WTC11 (cell line): ENCODE measurements around the gene CHST6.

ENCODE experiments used
- CREB1 ChIP-seq: sonication (generic); formaldehyde crosslinking; IDR thresholded peaks from 2 replicates; pipeline ENCODE4 v1.8.0; 2023; ENCODE audit warnings: mild to moderate bottlenecking, missing genetic modification reagents
- ZNF263 ChIP-seq: sonication (generic); formaldehyde crosslinking; IDR thresholded peaks from 2 replicates; pipeline ENCODE4 v1.8.1; 2022; ENCODE audit warnings: low read depth, mild to moderate bottlenecking, moderate library complexity, missing genetic modification reagents
- TF ChIP-seq, protein P1 (sequence below): fragments of 200-600 bp; IDR thresholded peaks from 2 replicates; pipeline ENCODE4 v1.8.0; 2022; ENCODE audit warnings: antibody characterized with exemption
- TF ChIP-seq, protein P2 (sequence below): fragments of 250-450 bp; sonication (Bioruptor Pico); IDR thresholded peaks from 2 replicates; pipeline ENCODE4 v1.8.0; 2021; ENCODE audit warnings: mild to moderate bottlenecking

DNA sequence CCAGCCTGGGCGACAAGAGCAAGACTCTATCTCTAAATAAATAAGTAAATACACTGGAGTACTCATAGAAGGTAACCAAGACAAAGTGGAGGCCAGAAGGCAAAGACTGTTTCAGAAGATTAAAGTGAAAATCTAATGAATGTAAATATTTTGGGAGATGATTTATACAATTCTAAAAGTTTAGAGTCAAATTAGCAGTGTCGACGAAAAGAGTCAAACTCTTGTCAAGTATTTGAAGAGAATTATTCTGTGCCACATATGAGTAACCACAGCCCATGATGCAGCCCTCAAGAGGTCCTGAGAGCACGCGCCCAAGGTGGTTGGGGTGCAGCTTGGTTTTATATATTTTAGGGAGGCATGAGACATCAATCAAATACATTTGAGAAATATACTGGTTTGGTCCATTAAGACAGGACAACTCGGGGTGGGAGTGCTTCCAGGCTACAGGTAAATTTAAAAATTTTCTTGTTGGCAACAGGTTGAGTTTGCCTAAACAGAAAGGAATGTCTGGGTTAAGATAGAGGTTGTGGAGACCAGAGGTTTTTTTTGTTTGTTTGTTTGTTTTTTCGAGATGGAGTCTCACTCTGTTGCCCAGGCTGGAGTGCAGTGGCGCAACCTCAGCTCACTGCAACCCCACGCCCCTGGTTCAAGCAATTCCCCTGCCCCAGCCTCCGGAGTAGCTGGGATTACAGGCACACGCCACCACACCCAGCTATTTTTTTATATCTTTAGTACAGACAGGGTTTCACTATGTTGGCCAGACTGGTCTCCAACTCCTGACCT is 65.4 kb downstream of the CHST6 start:
- TF ChIP-seq, protein P1, sequence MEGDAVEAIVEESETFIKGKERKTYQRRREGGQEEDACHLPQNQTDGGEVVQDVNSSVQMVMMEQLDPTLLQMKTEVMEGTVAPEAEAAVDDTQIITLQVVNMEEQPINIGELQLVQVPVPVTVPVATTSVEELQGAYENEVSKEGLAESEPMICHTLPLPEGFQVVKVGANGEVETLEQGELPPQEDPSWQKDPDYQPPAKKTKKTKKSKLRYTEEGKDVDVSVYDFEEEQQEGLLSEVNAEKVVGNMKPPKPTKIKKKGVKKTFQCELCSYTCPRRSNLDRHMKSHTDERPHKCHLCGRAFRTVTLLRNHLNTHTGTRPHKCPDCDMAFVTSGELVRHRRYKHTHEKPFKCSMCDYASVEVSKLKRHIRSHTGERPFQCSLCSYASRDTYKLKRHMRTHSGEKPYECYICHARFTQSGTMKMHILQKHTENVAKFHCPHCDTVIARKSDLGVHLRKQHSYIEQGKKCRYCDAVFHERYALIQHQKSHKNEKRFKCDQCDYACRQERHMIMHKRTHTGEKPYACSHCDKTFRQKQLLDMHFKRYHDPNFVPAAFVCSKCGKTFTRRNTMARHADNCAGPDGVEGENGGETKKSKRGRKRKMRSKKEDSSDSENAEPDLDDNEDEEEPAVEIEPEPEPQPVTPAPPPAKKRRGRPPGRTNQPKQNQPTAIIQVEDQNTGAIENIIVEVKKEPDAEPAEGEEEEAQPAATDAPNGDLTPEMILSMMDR: no peak
- TF ChIP-seq CREB1 (CRISPR knock-in tag) (no peak), ZNF263 (no peak)
- TF ChIP-seq, protein P2, sequence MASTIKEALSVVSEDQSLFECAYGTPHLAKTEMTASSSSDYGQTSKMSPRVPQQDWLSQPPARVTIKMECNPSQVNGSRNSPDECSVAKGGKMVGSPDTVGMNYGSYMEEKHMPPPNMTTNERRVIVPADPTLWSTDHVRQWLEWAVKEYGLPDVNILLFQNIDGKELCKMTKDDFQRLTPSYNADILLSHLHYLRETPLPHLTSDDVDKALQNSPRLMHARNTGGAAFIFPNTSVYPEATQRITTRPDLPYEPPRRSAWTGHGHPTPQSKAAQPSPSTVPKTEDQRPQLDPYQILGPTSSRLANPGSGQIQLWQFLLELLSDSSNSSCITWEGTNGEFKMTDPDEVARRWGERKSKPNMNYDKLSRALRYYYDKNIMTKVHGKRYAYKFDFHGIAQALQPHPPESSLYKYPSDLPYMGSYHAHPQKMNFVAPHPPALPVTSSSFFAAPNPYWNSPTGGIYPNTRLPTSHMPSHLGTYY (CRISPR knock-in tag): no peak
